Muscle of leg (tissue), 11 donors: Measurements from ENCODE around the gene PALM. TPM values are rescaled to one million over a fixed set of nuclear protein-coding genes. Genes with fewer than 3 reads are reported as not detected.

ENCODE experiments used
- DNase-seq: peaks from one replicate; pipeline ENCODE4 v3.0.0; 2013
- H3K27ac ChIP-seq: one replicate; pipeline ENCODE4 v1.5.1; 2013; ENCODE audit warnings: mild to moderate bottlenecking, low read length, control low read depth
- H3K27me3 ChIP-seq: one replicate; pipeline ENCODE4 v1.6.1; 2013; ENCODE audit warnings: low read length; ENCODE audit not compliant: control insufficient read depth, insufficient read depth
- H3K36me3 ChIP-seq: one replicate; pipeline ENCODE4 v1.6.1; 2013; ENCODE audit warnings: low read length; ENCODE audit not compliant: control insufficient read depth, insufficient read depth
- H3K4me1 ChIP-seq: one replicate; pipeline ENCODE4 v1.6.1; 2013; ENCODE audit warnings: low read length; ENCODE audit not compliant: control insufficient read depth, insufficient read depth
- H3K4me3 ChIP-seq: one replicate; pipeline ENCODE4 v1.5.1; 2013; ENCODE audit warnings: low read length, control low read depth
- H3K9me3 ChIP-seq: replicated peaks from 2 replicates; pipeline ENCODE4 v1.6.1; 2013; ENCODE audit warnings: low read depth, low read length; ENCODE audit not compliant: control insufficient read depth
- WGBS: methylation state at CpG from one replicate; pipeline ENCODE4 v1.1.5; 2013; ENCODE audit warnings: missing lambda C conversion rate; ENCODE audit not compliant: insufficient coverage; 5-methylcytosine and 5-hydroxymethylcytosine counted together
- polyA plus RNA-seq, 8 donors: library from polyadenylated mRNA; unstranded; fragments of 120-200 nt; gene quantifications; one replicate each; pipeline versions ENCODE4 v1.2.1 to v1.2.3, GENCODE V29; 2013; ENCODE audit warnings: inconsistent platforms in 1 of 8, low replicate concordance in 1 of 8; ENCODE audit not compliant: insufficient read length in 8 of 8, insufficient read depth in 1 of 8
- total RNA-seq: library from RNA; stranded (reverse); fragments of 120-200 nt; gene quantifications from one replicate; pipeline ENCODE4 v1.2.4, GENCODE V29; 2013

The PALM gene
- total and polyA plus RNA-seq, 9 donors, result 23.7 to 56.7 (median 36.6) TPM

GRCh38 chr19:704447-704741, 4.3 kb upstream of the PALM start:
- Histone ChIP-seq H3K9me3 (peaks cover 7% of the 10 kb centered on the region), H3K36me3 (no peaks in the 10 kb centered on the region), H3K4me3 (no peak overlapping the region), H3K27me3 (peaks cover 20% of the 10 kb centered on the region), H3K27ac (no peak overlapping the region), H3K4me1 (peaks cover 8% of the 10 kb centered on the region)
- DNase-seq, result no peak
- WGBS, result no CpG with 5 or more reads among the region's 14 CpGs

GRCh38 chr19:709196-709964, 645 bp downstream of the PALM start:
- WGBS, result under 1% methylated on average over 48 of the region's 78 CpGs
- Histone ChIP-seq H3K36me3 (no peaks in the 10 kb centered on the region), H3K4me1 (peaks cover 17% of the 10 kb centered on the region), H3K27me3 (peaks cover 14% of the 10 kb centered on the region), H3K27ac (peak overlapping the region; percentile 67), H3K9me3 (peaks cover 7% of the 10 kb centered on the region), H3K4me3 (peak overlapping the region; percentile 61)
- no peak for DNase-seq

DNA sequence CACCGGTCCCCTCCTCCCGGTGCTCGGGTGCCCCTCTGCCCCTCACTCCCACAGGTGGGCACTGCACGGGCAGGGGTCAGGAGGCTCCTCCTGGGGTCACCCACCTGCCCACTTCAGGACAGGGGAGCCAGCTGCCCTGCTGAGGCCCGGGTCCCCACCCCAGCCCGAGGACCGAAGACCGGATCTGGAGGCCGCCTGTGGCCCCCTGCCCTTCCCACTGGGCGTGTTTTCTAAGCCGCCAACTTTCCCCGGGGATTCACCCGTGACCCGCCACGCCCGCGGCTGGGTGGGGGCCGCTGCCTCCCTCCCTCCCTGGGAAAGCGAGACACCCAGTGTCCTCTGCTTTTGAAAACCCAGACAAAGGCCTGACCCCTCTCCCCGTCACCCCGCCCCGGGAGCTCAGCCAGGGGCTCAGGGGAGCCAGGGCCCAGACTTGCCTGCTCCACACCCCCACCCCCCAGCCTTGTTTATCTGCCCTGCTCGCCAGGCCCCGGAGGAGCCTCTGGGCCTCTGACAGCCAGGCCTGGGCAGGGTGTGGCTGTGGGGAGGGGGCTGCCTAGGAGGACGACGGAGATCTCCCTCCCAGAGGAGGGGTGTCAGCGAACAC, 1.3 kb downstream of the PALM start:
- Histone ChIP-seq H3K4me1 (peaks cover 17% of the 10 kb centered on the region), H3K9me3 (peaks cover 7% of the 10 kb centered on the region), H3K27ac (peak overlapping the region; percentile 67), H3K36me3 (no peaks in the 10 kb centered on the region), H3K27me3 (peaks cover 10% of the 10 kb centered on the region), H3K4me3 (peak overlapping the region; percentile 61)
- DNase-seq, result no peak
- WGBS, result 12% methylated on average over 17 of the region's 27 CpGs

DNA sequence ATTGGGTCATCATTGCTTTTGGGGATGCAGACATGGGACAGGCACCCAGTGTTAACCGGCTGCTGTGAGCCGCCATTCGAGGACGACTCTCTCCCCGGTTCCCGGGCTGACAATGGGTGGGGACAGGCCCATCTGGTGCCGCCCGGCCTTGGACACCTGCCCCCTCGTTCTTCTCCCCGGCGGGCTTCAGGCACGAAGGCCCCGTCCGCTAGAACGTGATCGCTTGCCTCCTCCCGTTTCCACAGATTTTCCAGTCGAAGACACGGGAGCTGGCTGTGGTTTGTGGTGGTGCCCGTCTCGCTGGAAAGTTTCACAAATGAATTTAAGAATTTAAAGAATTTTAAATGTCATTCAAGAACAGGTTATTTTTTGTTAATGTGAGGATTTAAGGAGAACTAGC, 2.0 kb downstream of the PALM start:
- peaks cover 13% of the 10 kb centered on the region for H3K9me3 ChIP-seq
- WGBS, result 37% methylated on average over 13 of the region's 21 CpGs
- H3K4me1 ChIP-seq, result peaks cover 17% of the 10 kb centered on the region
- no peaks in the 10 kb centered on the region for H3K36me3 ChIP-seq
- no peak for DNase-seq
- peak overlapping the region; percentile 55 for H3K27ac ChIP-seq
- H3K4me3 ChIP-seq, result peak overlapping the region; percentile 61
- peaks cover 7% of the 10 kb centered on the region for H3K27me3 ChIP-seq

DNA sequence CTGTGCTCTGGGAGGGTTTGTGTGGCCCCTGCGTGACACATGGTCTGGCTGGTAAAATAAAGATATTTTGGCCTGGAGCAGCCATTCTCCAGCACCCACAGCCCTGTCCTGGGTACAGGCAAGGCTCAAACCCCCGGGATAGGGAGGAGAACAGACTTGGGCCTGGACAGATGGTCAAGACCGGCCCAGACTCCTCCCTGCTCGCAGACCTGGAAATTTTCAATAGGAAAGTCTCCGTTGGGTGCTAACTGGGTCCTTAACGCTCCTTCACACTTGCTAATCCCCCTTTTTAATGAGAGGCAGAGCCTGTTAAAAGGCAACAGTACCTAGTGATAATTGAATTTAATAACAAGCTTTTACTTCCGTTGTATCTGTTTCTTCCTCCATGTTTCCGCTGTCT, 2.5 kb downstream of the PALM start:
- Histone ChIP-seq H3K36me3 (no peaks in the 10 kb centered on the region), H3K27ac (peak overlapping the region; percentile 42), H3K4me1 (peaks cover 17% of the 10 kb centered on the region), H3K4me3 (no peak overlapping the region), H3K9me3 (peaks cover 13% of the 10 kb centered on the region), H3K27me3 (peaks cover 7% of the 10 kb centered on the region)
- no peak for DNase-seq
- WGBS, result 50% methylated on average over 1 of the region's 8 CpGs

- Histone ChIP-seq H3K36me3 (no peaks in the 10 kb centered on the region), H3K9me3 (peaks cover 6% of the 10 kb centered on the region), H3K4me3 (no peak overlapping the region), H3K4me1 (peaks cover 20% of the 10 kb centered on the region), H3K27ac (no peak overlapping the region), H3K27me3 (peaks cover 17% of the 10 kb centered on the region)
- 89% methylated on average over 1 of the region's 3 CpGs for WGBS
- no peak for DNase-seq
These were observed 6.6 kb downstream of the PALM start for GRCh38 chr19:715347-715746.

GRCh38 chr19:718251-718951, 9.7 kb downstream of the PALM start:
- DNase-seq, result peak; percentile 49
- H3K27ac ChIP-seq, result peak overlapping the region; percentile 65
- H3K36me3 ChIP-seq, result no peaks in the 10 kb centered on the region
- H3K27me3 ChIP-seq, result peaks cover 19% of the 10 kb centered on the region
- 41% methylated on average over 14 of the region's 23 CpGs for WGBS
- peaks cover 27% of the 10 kb centered on the region for H3K4me1 ChIP-seq
- H3K4me3 ChIP-seq, result no peak overlapping the region
- peaks cover 6% of the 10 kb centered on the region for H3K9me3 ChIP-seq

DNA sequence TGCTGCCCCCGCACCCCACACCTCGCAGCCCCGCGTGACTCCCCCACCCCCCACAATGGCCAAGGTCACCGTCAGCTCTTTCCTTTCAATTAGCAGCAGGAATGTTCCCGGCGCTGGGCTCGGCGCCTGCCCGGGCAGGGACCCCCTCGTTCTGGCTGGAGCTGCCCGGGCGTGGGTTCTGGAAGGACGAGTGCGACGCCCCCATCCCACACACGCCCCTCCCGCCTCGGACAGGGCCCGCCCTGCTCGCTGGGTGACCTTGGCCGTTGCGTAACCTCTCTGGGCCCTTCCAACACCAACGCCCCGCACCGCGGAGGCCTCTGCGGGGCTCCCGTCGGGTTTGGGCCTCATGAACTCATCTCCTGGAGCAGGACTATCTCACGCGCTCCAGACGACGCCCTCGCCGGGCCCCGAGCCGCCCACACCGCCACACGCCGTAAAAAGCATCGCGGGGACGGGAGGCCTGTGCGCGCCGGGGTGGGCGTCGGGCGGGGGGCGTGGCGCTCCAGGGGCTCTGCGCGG, 10.3 kb downstream of the PALM start:
- Histone ChIP-seq H3K27me3 (peaks cover 19% of the 10 kb centered on the region), H3K4me1 (peaks cover 27% of the 10 kb centered on the region), H3K27ac (peak overlapping the region; percentile 65), H3K9me3 (peaks cover 6% of the 10 kb centered on the region), H3K4me3 (no peak overlapping the region), H3K36me3 (no peaks in the 10 kb centered on the region)
- DNase-seq, result peak; percentile 89
- 11% methylated on average over 49 of the region's 54 CpGs for WGBS

DNA sequence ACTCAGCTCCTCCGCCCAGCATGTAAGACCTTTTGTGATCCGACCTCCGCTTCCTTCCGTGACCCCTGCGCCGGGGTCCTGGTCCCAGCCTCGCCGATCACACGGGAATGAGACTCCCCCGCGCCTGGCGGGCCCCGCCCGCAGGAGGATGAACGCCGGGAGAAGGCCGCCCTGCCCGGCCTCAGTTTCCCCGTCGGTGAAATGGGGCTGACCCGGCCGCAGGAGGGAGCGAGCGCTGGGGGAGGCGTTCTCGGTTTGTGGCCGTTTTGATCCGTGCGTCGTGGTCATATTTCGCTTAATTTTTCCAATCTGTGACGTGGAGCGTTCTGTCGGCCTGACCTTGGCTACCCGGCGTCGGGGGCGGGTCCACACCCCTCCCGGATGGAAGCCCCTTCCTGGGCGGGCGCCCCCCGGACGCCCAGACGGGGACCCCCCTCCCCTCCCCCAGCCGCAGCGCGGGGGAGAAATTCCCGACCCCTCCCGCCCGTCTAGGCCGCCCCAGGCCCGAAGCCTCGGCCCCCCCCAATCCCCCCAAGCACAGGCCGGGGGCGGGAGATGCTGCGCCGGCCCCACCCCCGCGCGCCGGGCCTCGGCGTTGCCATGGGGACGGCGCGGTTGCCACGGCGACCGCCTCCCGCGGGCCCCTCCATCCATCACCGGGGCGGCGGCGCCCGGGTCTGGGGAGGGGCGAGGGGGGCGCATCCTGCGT, 11.1 kb downstream of the PALM start:
- Histone ChIP-seq H3K9me3 (peaks cover 6% of the 10 kb centered on the region), H3K27ac (peak overlapping the region; percentile 56), H3K27me3 (peaks cover 19% of the 10 kb centered on the region), H3K4me1 (peaks cover 27% of the 10 kb centered on the region), H3K4me3 (peak overlapping the region; percentile 0), H3K36me3 (no peaks in the 10 kb centered on the region)
- WGBS, result 7% methylated on average over 38 of the region's 79 CpGs
- DNase-seq, result peak; percentile 85
